DOHH2 (cell line): ENCODE measurements around the gene STAT1.

ENCODE experiments used
- H3F3A ChIP-seq: fragments of 200-600 bp; sonication (generic), shearing (Covaris generic); 2 replicates; pipeline ENCODE4 v1.6.0; 2016; ENCODE audit warnings: antibody characterized with exemption, mild to moderate bottlenecking; ENCODE audit not compliant: control insufficient read depth, insufficient read depth
- H3K27ac ChIP-seq: fragments of 200-600 bp; sonication (generic); 2 replicates; pipeline ENCODE4 v1.5.1; 2014; ENCODE audit warnings: low read depth, mild to moderate bottlenecking, low read length, moderate library complexity
- H3K27me3 ChIP-seq: fragments of 200-600 bp; sonication (generic); 2 replicates; pipeline ENCODE4 v1.6.1; 2014; ENCODE audit warnings: mild to moderate bottlenecking, low read length, mixed read lengths; ENCODE audit not compliant: control insufficient read depth
- H3K36me3 ChIP-seq: fragments of 200-600 bp; sonication (generic); 2 replicates; pipeline ENCODE4 v1.6.1; 2014; ENCODE audit warnings: mild to moderate bottlenecking, low read length, moderate library complexity, mixed read lengths; ENCODE audit not compliant: control insufficient read depth
- H3K4me1 ChIP-seq: fragments of 200-600 bp; sonication (generic); 2 replicates; pipeline ENCODE4 v1.6.1; 2014; ENCODE audit warnings: mild to moderate bottlenecking, low read length, mixed read lengths; ENCODE audit not compliant: control insufficient read depth
- H3K4me2 ChIP-seq: fragments of 200-600 bp; sonication (generic); 2 replicates; pipeline ENCODE4 v1.6.0; 2014; ENCODE audit warnings: mild to moderate bottlenecking, low read length, moderate library complexity
- H3K4me3 ChIP-seq: fragments of 200-600 bp; sonication (generic); 2 replicates; pipeline ENCODE4 v1.5.1; 2014; ENCODE audit warnings: mild to moderate bottlenecking, low read length, mixed read lengths
- H3K79me2 ChIP-seq: fragments of 200-600 bp; sonication (generic); 2 replicates; pipeline ENCODE4 v1.6.1; 2014; ENCODE audit warnings: mild to moderate bottlenecking, low read length, mixed read lengths; ENCODE audit not compliant: control insufficient read depth
- H3K9me2 ChIP-seq: fragments of 200-600 bp; sonication (generic); replicated peaks from 2 replicates; pipeline ENCODE4 v1.6.1; 2014; ENCODE audit warnings: mild to moderate bottlenecking, low read length, mixed read lengths; ENCODE audit not compliant: control insufficient read depth
- H3K9me3 ChIP-seq: fragments of 200-600 bp; sonication (generic); 2 replicates; pipeline ENCODE4 v1.6.1; 2014; ENCODE audit warnings: antibody characterized with exemption, low read length, mixed read lengths; ENCODE audit not compliant: control insufficient read depth, insufficient read depth
- H4K20me1 ChIP-seq: fragments of 200-600 bp; sonication (generic); 2 replicates; pipeline ENCODE4 v1.6.0; 2014; ENCODE audit warnings: low read depth, mild to moderate bottlenecking, antibody characterized with exemption, low read length, moderate library complexity; ENCODE audit not compliant: control insufficient read depth, insufficient read depth
- CTCF ChIP-seq: fragments of 200-600 bp; sonication (generic); IDR thresholded peaks from one replicate; pipeline ENCODE4 v1.5.1; 2014; ENCODE audit warnings: antibody characterized with exemption, mild to moderate bottlenecking, low read depth, low read length; ENCODE audit not compliant: poor library complexity, severe bottlenecking
- EZH2phosphoT487 ChIP-seq: fragments of 200-600 bp; sonication (generic); IDR thresholded peaks from 2 replicates; pipeline ENCODE4 v1.6.1; 2017; ENCODE audit warnings: borderline replicate concordance, mild to moderate bottlenecking, antibody characterized with exemption, low read length, moderate library complexity, mixed read lengths

The STAT1 gene

GRCh38 chr2:190930411-190930810 lies 83.6 kb downstream of the STAT1 start:
- Histone ChIP-seq H3K4me2 (no peak overlapping the region), H3K4me3 (no peak overlapping the region), H3K36me3 (peaks cover 70% of the 10 kb centered on the region), H3K9me3 (no peaks in the 10 kb centered on the region), H3K9me2 (no peaks in the 10 kb centered on the region), H3F3A (peaks cover 2% of the 10 kb centered on the region; the same call in 1 of the 2 replicates), H4K20me1 (no peaks in the 10 kb centered on the region), H3K79me2 (no peaks in the 10 kb centered on the region), H3K27me3 (no peaks in the 10 kb centered on the region), H3K4me1 (no peaks in the 10 kb centered on the region), H3K27ac (no peak overlapping the region)
- TF ChIP-seq EZH2phosphoT487: no peak
- TF ChIP-seq CTCF: no peak

- TF ChIP-seq CTCF (no peak), EZH2phosphoT487 (no peak)
- no peak overlapping the region for H3K27ac ChIP-seq
- H3K36me3 ChIP-seq: peaks cover 70% of the 10 kb centered on the region
- no peaks in the 10 kb centered on the region for H3K9me2 ChIP-seq
- H3K27me3 ChIP-seq: no peaks in the 10 kb centered on the region
- H3F3A ChIP-seq: peaks cover 2% of the 10 kb centered on the region; the same call in 1 of the 2 replicates
- no peak overlapping the region for H3K4me3 ChIP-seq
- H3K79me2 ChIP-seq: no peaks in the 10 kb centered on the region
- H4K20me1 ChIP-seq: no peaks in the 10 kb centered on the region
- no peak overlapping the region for H3K4me2 ChIP-seq
- H3K9me3 ChIP-seq: no peaks in the 10 kb centered on the region
- no peaks in the 10 kb centered on the region for H3K4me1 ChIP-seq
Measured at GRCh38 chr2:190929919-190930318, 84.1 kb downstream of the STAT1 start.

GRCh38 chr2:190927301-190927700 lies 86.7 kb downstream of the STAT1 start:
- no peaks in the 10 kb centered on the region; the same call in 1 of the 2 replicates for H3F3A ChIP-seq
- peaks cover 85% of the 10 kb centered on the region for H3K36me3 ChIP-seq
- no peaks in the 10 kb centered on the region for H3K4me1 ChIP-seq
- H3K79me2 ChIP-seq: no peaks in the 10 kb centered on the region
- H3K27ac ChIP-seq: no peak overlapping the region
- no peak overlapping the region for H3K4me2 ChIP-seq
- TF ChIP-seq CTCF (no peak), EZH2phosphoT487 (no peak)
- no peaks in the 10 kb centered on the region for H4K20me1 ChIP-seq
- no peaks in the 10 kb centered on the region for H3K9me2 ChIP-seq
- H3K27me3 ChIP-seq: no peaks in the 10 kb centered on the region
- H3K4me3 ChIP-seq: no peak overlapping the region
- H3K9me3 ChIP-seq: no peaks in the 10 kb centered on the region
